ENCODE data around the gene SRCIN1. TPM values are rescaled to one million over a fixed set of nuclear protein-coding genes. Genes with fewer than 3 reads are reported as not detected.

The SRCIN1 gene
- total RNA-seq, 1 donor from 2014 or later, result 0.05 TPM

DNA sequence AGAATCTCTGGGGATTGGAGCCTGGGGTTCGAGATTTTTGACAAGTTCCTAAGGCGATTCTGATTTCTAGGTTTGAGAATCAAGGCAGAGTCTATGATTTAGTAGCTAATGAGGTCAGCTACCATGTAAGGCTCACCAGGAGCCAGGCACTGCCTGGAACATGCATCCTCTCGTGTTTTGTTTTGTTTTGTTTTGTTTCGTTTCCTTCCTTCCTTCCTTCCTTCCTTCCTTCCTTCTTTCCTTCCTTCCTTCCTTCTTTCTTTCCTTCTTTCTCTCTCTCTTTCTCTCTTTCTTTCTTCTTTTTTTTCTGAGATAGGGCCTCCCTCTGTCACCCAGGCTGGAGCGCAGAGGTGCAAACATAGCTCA is 39.1 kb downstream of the SRCIN1 start:
- Mint-ChIP-seq H3K27me3 (ENCODE audit: unreplicated experiment) (peaks cover 86% of the 10 kb centered on the region), H3K36me3 (ENCODE audit: unreplicated experiment) (no peaks in the 10 kb centered on the region), H3K27ac (ENCODE audit: unreplicated experiment) (no peak overlapping the region), H3K4me3 (ENCODE audit: unreplicated experiment) (no peak overlapping the region), H3K9me3 (ENCODE audit: unreplicated experiment) (no peaks in the 10 kb centered on the region), H3K4me1 (ENCODE audit: unreplicated experiment) (peaks cover 11% of the 10 kb centered on the region)
- DNase-seq (ENCODE audit: extremely low spot score, unreplicated experiment), result no peak
- TF ChIP-seq, protein P1, sequence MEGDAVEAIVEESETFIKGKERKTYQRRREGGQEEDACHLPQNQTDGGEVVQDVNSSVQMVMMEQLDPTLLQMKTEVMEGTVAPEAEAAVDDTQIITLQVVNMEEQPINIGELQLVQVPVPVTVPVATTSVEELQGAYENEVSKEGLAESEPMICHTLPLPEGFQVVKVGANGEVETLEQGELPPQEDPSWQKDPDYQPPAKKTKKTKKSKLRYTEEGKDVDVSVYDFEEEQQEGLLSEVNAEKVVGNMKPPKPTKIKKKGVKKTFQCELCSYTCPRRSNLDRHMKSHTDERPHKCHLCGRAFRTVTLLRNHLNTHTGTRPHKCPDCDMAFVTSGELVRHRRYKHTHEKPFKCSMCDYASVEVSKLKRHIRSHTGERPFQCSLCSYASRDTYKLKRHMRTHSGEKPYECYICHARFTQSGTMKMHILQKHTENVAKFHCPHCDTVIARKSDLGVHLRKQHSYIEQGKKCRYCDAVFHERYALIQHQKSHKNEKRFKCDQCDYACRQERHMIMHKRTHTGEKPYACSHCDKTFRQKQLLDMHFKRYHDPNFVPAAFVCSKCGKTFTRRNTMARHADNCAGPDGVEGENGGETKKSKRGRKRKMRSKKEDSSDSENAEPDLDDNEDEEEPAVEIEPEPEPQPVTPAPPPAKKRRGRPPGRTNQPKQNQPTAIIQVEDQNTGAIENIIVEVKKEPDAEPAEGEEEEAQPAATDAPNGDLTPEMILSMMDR (IDR thresholded peaks at IDR 0.05), result no peak

- H3K27me3 Mint-ChIP-seq (ENCODE audit: unreplicated experiment), result peaks cover 82% of the 10 kb centered on the region
Measured at GRCh38 chr17:38565853-38566665, 39.7 kb downstream of the SRCIN1 start.

GRCh38 chr17:38564869-38565268 is 40.9 kb downstream of the SRCIN1 start:
- peaks cover 11% of the 10 kb centered on the region for H3K4me1 Mint-ChIP-seq (ENCODE audit: unreplicated experiment)
- H3K9me3 Mint-ChIP-seq (ENCODE audit: unreplicated experiment), result no peaks in the 10 kb centered on the region
- no peak for DNase-seq (ENCODE audit: extremely low spot score, unreplicated experiment)
- no peak overlapping the region for H3K27ac Mint-ChIP-seq (ENCODE audit: unreplicated experiment)
- no peak overlapping the region for H3K4me3 Mint-ChIP-seq (ENCODE audit: unreplicated experiment)
- H3K27me3 Mint-ChIP-seq (ENCODE audit: unreplicated experiment), result peaks cover 80% of the 10 kb centered on the region
- no peaks in the 10 kb centered on the region for H3K36me3 Mint-ChIP-seq (ENCODE audit: unreplicated experiment)
- TF ChIP-seq, protein P1 (IDR thresholded peaks at IDR 0.05), result no peak

More at GRCh38 chr17:38565853-38566665, 39.7 kb downstream of the SRCIN1 start:
- Mint-ChIP-seq H3K9me3 (ENCODE audit: unreplicated experiment) (no peaks in the 10 kb centered on the region), H3K4me1 (ENCODE audit: unreplicated experiment) (peaks cover 11% of the 10 kb centered on the region), H3K27ac (ENCODE audit: unreplicated experiment) (no peak overlapping the region), H3K4me3 (ENCODE audit: unreplicated experiment) (no peak overlapping the region), H3K36me3 (ENCODE audit: unreplicated experiment) (no peaks in the 10 kb centered on the region)
- no peak for DNase-seq (ENCODE audit: extremely low spot score, unreplicated experiment)
- TF ChIP-seq, protein P1 (IDR thresholded peaks at IDR 0.05), result no peak

- Mint-ChIP-seq H3K4me1 (ENCODE audit: unreplicated experiment) (peaks cover 12% of the 10 kb centered on the region), H3K36me3 (ENCODE audit: unreplicated experiment) (no peaks in the 10 kb centered on the region), H3K4me3 (ENCODE audit: unreplicated experiment) (no peak overlapping the region), H3K27ac (ENCODE audit: unreplicated experiment) (no peak overlapping the region), H3K9me3 (ENCODE audit: unreplicated experiment) (no peaks in the 10 kb centered on the region), H3K27me3 (ENCODE audit: unreplicated experiment) (peaks cover 79% of the 10 kb centered on the region)
- TF ChIP-seq, protein P1 (IDR thresholded peaks at IDR 0.05), result no peak
- DNase-seq (ENCODE audit: extremely low spot score, unreplicated experiment), result no peak
Measured at GRCh38 chr17:38564254-38564837, 41.4 kb downstream of the SRCIN1 start.

Data from osteocyte (in vitro differentiated cells).